Pulmonary artery endothelial cell (primary cell): ENCODE results near the gene SLC16A12. TPM values are rescaled to one million over a fixed set of nuclear protein-coding genes. Genes with fewer than 3 reads are reported as not detected.

Experiments
- DNase-seq: peaks from one replicate; pipeline ENCODE4 v3.0.0-alpha.2; 2011; ENCODE audit warnings: low read depth, low spot score
- total RNA-seq: library from RNA; depleted of rRNA; stranded (reverse); fragments of >200 nt; gene quantifications from 2 replicates; pipeline ENCODE4 v1.2.3, GENCODE V29; 2014

Gene SLC16A12, protein sequence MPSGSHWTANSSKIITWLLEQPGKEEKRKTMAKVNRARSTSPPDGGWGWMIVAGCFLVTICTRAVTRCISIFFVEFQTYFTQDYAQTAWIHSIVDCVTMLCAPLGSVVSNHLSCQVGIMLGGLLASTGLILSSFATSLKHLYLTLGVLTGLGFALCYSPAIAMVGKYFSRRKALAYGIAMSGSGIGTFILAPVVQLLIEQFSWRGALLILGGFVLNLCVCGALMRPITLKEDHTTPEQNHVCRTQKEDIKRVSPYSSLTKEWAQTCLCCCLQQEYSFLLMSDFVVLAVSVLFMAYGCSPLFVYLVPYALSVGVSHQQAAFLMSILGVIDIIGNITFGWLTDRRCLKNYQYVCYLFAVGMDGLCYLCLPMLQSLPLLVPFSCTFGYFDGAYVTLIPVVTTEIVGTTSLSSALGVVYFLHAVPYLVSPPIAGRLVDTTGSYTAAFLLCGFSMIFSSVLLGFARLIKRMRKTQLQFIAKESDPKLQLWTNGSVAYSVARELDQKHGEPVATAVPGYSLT
- total RNA-seq, result 0.66 and 1.3 TPM in 2 replicates

DNA sequence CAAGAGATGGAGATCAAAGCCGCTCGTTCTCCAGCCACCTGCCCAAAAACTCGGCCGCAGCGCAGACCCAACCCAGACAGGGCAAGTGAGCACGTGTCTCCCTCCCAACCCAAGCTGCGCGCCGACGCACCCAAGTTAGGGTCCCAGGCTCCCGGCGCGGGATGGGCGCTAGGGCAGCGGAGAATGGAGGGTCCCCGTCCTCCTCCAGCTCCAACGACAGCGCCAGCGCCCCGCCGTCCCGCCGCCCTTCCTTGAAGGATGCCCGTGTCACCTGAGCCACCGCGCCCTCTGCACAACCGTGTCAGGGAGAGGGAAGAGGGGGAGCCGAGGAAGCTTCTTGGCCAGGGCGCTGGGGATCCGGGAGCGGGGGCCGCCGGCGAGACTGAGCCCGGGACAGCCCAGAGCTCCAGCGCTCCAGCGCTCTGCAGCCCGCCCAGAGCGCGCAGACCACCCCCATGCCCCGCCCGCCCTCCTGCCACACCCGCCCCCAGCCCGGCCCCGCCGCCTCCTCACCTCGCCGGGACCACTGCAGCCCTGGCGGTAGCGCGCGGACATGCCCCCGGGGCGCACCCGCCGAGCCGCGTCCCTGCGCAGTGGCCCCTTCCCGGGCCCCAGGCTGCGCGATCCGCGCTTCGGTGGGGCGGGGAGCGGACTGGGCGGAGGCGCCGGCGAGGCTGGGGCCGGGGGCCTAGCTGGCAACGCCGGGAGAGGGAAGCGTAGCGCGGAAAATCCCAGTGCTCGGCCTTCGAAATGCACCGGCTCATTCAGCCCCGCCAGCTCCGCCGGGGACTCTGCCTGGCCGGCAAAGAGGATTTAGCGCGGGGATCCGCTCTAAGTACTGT lies at the start of gene SLC16A12:
Gene SLC16A12 (minus strand): TSS at position 424 of the 842 bp plus-strand sequence. CDS start 73,016 bp downstream, outside the sequence.
- DNase-seq, result no peak

DNA sequence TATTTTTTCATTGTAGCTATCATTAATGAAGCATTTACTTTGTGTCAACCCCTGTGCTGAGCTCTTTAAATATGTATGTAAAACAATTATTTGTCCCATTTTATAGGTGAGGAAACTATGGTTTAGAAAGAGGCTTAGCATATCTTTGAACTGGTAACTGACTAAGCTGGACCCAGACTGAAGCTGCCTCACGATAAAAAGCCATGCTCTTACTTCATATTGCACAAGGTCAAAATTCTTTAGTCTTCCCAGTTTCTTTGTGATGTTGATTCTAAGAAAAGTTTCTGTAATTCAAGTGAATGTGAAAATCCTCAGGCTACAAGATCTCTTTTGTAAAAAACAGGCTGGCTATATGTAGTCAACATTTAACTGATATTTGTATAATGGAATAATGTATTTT lies 46.6 kb upstream of the SLC16A12 start:
- DNase-seq, result no peak

DNA sequence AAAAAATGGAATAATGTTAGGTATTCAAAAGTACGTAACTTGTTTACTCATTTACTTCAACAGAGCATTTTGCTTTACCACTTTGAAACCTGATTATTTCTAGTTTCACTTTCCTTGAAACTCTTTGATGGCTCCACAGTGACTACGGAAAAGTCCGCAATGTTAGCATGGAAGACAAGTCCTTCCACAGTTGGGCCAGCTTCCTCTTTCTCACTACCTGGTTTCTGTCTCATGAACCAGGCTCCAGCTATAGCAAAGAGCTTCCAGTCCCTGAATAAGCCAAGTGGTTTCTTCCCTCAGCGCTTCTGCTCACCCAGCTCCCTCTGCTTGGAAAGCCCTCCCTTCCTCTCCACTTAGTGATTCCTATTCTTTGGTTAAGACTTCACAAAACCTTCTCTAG lies 44.8 kb upstream of the SLC16A12 start:
- DNase-seq, result no peak

DNA sequence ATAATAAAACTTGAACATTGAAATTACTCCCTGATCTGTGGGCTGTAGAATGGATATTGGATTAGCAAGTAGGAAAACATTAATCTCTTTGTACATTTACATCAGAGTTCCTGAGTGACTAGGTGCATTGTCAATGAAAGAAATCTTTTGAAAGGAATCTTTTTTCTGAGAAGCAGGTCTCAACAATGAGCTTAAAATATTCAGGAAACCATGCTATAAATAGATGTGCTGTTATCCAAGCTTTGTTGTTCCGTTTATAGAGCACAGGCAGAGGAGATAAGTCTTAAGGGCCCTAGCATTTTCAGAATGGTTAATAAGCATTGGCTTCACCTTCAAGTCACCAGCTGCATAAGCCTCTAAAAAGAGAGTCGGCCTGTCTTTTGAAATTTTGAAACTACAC lies 41.3 kb upstream of the SLC16A12 start:
- no peak for DNase-seq

DNA sequence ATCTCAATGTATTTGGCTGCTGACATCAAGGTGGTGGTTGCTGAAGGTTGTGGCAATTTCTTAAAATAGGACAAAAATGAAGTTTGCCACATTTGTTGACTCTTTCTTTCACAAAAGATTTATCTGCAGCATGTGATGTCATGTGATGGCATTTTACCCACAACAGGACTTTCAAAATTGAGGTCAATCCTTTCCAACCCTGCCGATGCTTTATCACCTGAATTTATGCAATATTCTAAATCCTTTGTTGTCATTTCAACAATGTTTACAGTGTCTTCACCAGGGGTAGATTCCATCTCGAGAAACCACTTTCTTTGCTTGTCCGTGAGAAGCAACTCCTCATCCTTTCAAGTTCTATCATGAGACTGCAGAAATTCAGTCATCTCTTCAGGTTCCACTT lies 40.6 kb upstream of the SLC16A12 start:
- DNase-seq, result no peak

DNA sequence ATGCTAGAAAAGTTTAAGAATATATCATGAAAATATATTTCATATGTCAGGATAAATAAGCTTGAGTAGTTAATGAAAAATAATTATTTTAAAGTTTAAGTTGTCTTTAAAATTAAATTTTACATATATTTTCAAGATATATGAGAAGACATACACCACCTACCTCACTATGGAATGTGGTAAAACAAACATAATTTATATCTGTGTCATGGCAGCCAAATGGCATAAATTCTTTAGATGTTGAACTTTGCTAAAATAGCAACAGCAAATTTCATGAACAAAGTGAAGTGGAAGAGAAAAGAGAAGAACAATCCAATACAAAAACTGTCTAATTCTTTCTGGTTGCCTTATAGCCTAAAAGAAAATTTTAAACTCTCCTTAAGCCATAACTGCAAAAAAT lies 39.6 kb upstream of the SLC16A12 start:
- no peak for DNase-seq

DNA sequence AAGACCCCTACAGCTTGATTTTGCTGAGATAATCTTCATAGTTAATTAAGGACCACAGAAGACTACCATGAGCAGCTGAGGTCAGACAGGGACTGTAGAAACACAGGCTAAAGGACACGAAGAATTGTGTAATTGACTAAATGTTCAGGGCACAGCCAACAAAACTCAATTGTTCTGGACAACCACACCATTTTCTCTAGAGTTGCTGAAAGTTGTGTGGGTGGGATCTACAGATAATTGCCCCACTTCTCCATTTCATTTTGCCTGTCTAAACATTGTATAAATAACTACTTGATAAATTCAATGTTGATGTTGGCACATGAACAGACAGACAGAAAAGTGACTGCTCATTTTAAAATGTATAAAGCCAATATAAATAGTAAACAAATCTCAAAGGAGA lies 39.0 kb upstream of the SLC16A12 start:
- no peak for DNase-seq

DNA sequence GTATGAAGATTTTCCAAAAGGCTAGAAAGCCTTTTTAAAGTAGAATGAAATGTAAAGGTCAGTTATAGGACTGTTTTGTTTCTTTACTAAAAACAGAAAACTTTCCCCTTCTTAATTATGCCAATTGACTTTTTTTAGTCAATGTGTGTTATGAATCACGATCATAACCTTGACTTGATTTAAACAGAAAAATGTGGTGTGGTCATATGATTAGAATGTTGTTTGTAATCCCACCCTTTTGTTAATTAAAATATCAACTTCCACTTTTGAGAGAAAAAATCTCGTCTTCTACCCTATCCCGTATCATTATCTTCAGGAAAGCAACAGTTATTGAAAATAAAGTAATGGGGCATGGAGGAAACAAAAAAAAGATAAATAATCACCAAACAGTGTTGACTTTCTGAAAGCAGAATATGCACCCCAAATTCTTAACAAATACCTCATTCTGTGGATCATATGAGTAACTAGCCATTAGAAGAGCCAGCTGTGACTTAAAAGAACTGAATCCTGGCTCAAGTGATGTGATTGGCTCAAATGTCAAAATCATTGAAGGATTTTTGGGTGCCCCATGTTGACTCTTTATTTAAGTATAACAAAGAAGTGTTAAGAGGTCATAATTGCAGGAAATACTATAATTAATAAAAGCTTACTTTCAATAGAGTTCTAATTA lies 32.3 kb upstream of the SLC16A12 start:
- no peak for DNase-seq

DNA sequence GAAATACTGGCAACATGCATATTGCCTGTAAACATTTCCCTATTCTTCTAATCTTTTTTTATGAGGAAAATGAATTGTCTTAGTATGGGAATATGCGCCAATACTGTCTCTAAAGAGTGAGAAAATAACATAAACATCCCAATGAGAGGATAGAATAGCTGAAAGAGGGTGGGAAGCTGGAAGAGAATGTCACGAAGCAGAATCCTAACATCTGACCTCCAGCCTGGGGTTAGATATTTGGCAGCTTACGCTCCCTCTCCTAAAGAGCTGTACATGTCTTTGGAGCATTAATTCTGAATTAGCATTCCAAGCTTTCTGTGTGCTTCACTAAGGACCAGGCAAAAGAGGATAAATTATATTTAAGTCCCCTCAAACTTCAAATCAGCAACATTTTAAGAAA lies 31.6 kb upstream of the SLC16A12 start:
- DNase-seq, result no peak

DNA sequence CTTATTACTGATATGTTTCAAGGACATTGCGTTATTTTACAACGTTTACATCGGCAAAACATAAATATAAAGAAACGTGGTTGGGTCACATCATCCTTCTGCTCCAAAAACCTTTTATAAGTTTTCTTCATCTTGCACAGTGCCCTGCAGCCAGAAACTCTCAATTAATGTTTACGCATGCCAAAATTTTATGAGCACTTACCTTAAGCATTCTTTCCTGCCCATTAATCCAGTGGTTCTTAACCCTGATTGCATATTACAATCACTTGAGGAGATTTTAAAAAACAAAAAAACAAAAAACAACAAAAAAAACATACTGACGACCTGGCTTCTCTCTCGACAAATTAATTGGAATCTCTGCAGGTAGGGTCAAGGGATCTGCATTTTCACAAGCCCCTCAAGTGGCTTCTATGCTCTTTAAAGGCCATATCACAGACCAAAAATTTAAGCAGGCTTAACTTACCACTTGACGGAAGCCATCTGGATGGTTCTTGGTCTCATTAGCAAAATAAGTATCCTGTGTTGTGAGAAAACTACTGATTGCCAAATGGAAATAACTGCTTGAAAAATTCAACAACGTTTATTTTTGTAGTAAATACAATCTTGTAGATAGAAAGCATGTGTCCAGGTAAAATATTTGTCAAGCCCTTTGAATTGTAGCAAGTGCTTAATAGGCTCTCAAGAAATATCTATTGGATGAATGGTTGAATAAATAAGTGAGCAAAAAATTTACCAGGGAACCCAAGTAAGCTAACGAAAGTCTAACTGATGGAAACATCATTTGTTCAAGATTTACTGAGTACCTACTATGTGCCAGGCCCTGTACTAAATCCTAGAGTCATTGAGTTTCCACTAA lies 30.9 kb upstream of the SLC16A12 start:
- DNase-seq, result no peak

DNA sequence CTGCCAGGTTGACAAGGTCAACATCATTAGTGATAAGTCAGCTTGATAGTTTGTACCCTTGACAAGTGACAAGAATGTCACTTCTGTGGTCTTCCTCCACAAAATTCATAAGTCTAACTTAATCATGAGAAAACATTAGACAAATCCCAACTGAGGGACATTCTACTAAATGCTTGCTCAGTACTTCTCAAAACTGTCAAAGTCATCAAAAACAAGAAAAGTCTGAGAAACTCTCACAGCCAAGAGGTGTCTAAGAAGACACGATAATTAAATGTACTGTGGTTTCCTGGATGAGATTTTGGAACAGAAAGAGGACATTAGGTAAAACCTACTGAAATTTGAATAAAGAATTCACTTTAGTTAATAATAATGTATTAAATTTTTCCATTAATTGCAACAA lies 29.8 kb upstream of the SLC16A12 start:
- DNase-seq, result no peak

DNA sequence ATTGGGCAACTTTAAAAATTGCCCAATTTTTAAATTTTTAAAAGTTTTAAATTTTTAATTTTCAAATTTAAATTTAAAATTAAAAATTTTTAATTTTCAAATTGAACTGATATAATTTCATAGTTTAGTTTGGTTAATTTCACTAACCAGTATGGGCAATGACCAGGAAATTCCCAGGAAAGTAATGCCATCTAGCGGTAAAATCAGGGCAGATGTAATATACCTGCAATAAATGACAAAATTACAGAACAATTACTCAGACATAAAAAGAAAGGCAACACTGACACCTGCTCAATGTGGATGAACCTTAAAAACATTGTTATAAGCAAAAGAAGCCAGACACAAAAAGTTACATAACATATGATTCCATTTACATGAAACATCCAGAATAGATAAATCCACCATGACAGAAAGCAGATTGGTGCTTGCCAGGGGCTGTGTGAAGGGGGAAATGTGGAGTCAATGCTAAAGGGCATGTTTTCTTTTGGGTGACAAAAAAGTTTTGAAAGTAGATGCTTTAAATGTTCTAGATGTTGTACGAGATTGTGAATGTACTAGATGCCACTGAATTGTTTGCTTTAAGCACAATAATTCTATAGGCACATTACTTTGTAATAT lies 28.6 kb upstream of the SLC16A12 start:
- DNase-seq, result peak; percentile 5

DNA sequence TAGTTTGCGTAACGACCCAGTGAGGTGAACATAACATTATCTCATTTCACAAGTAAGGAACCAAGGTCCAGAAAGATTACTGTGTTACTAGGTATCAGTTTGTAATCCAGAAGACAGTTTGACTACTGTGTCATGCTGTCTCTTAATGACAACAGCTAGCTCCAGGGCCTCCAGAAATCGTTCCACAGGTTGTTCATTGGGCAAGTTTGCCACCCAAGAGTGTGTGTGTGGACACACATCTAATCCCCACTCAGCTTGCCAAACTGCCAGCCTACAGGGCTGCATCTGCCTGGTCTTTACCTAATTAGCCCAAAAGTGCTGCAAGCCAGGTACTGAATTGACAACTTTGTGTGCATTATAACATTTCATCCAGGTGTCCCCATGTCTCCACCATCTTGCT lies 27.9 kb upstream of the SLC16A12 start:
- no peak for DNase-seq

DNA sequence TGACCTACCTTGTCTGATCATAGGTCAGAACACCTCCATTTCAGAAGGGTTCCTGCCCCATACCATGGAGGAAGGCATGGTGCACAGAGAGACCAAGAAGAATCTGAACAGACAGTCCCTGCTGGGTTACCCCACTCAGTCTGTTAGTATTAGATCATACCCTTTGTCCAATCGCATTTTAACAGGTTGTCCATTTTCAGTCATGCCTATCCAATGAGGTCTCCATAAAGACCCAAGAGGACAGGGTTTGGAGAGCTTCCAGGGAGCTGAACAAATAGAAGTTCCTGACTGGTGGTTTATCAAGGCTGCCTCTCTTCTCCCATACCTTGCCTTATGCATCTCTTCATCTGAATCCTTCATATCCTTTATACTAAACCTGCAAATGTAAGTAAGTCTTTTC lies 21.2 kb upstream of the SLC16A12 start:
- DNase-seq, result no peak

DNA sequence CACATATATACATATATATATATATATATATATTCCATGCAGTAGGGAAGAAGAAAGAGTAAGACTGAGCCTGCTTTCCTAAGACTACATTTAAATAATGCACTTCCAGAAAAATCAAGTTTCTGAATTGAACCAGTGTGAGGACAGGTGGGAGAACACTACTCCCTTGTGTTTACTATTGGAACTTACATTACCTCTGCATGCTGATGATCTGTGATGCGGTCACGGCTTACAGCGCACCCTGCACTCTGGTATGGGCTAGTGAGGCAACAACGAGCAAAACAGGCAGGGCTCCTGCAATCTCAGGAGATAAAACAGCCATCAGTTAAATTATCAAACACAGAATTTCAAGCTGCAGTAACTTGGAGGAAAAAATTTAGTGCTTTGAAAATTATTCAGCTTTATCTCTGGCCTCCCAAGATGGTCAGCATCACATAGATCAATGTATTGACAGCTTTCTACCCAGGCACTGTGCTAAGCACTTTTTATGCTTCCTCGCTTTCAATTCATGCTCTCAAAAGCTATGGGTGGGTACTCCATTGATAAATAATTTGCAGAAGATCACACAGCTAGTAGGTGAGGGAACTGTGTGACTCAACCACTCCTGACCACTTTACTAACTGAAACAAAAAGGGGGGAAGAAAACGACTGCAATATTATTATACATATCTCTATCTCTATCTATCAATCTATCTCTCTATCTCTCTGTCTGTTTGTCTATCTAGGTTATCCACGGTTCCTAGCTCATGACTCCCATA lies 20.5 kb upstream of the SLC16A12 start:
- no peak for DNase-seq

DNA sequence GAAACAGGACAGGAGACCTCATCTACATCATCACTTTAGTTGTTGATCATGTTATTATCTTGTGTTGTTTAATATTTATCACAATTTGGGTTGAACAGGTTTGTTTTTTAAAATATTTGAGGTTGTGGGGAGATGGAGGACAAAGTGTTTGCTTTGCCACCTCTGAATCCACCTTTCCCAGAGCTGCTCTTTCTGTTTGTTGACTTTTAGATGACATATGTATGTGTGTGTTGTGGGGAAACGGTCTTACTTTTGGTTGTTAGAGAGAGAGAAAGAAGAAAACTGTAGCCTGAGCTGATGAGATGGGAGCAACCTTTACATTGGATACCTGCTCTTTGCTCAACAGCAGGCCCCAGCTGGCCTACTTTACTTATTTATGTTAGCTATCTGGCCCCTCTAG lies 19.0 kb upstream of the SLC16A12 start:
- no peak for DNase-seq

DNA sequence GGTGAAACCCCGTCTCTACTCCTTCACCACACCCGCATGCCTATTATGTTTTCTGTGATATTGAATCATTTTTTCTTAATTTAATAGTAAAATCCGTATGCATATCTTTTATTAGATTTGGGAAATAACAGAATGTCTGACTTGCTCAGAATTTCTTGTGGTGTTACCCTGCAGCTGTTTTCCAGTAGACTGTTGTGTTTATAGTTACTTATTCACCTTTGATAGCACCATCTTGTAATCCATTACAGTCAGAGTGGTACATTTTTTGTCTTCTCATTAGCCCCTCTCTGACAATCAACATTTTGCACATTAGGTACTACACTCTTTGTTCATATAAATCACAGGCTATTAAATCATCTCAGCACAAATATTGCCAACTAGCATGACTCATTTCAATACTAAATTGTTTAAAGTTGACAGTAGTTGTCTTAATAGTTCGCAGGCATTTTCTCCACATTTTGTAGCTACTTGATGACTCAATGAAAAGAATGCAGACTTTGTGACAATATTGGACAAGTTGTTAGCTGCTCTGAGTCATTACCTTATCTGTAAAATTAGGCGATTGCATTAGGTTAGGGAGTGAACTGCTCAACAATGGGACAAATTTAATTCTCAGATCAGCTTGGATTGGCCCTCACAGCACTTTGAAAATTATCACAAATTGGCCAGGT lies 17.8 kb upstream of the SLC16A12 start:
- DNase-seq, result peak; percentile 81

DNA sequence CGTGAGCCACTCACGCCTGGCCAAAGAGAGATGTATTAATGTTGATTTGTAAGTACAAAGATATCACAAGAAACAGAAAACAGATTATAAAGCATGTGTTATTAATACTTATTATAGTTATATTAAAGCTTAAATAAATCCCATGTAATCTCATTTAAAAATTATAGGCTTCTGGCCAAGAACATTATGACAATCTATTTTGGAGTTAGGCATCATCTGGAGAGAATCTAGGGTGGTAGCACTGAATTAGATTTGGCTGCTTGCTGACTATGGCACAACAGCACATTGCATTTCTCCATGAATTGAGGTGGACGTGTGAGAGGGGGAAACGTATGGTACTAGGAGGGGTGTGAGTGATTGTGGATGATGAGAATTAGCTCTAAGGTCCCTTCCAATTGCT lies 16.8 kb upstream of the SLC16A12 start:
- DNase-seq, result no peak

DNA sequence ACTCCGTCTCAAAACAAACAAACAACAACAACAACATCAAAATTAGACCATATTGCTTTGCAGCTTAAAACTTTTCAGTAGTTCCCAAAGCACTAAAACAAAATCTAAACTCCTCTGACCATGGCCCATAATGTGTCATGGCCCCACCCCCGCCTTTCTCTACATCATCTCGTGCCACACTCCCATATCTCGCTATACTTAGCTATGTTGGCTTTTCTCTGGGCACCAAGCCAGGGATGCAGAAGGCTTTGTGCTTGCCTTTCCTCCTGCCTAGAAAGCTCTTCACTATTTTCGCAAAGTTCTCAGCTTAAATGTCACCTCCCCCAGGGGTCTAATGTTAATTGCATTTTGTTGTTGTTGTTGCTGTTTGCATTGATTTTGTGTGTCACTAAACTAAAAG lies 15.1 kb upstream of the SLC16A12 start:
- DNase-seq, result no peak
